Stimulated activated CD4-positive, alpha-beta T cell treated with anti-CD3 and anti-CD28 coated beads, Interleukin-4, amount 100 ng/mL, for 24 hours (primary cell): ENCODE results near the gene TRABD2A.

Experiments
- DNase-seq: peaks from one replicate; pipeline ENCODE4 v3.0.0-alpha.2; 2020

Gene TRABD2A

GRCh38 chr2:84847326-84848050 lies 33.4 kb downstream of the TRABD2A start:
- no peak for DNase-seq

GRCh38 chr2:84846741-84847142 lies 34.1 kb downstream of the TRABD2A start:
- DNase-seq: no peak

GRCh38 chr2:84846041-84846663 lies 34.7 kb downstream of the TRABD2A start:
- DNase-seq: peak; percentile 40

GRCh38 chr2:84844141-84844540 lies 36.7 kb downstream of the TRABD2A start:
- no peak for DNase-seq

- DNase-seq: no peak
Observed at GRCh38 chr2:84841577-84841976, 39.3 kb downstream of the TRABD2A start.

GRCh38 chr2:84840306-84840705 lies 40.6 kb downstream of the TRABD2A start:
- no peak for DNase-seq

GRCh38 chr2:84839851-84840250 lies 41.0 kb downstream of the TRABD2A start:
- DNase-seq: no peak

GRCh38 chr2:84838434-84839145 lies 42.3 kb downstream of the TRABD2A start:
- DNase-seq: no peak

GRCh38 chr2:84836215-84836614 lies 44.7 kb downstream of the TRABD2A start:
- no peak for DNase-seq

- DNase-seq: no peak
Observed at GRCh38 chr2:84833481-84834150, 47.3 kb downstream of the TRABD2A start.

- DNase-seq: no peak
Observed at GRCh38 chr2:84832772-84833461, 48.0 kb downstream of the TRABD2A start.

- DNase-seq: no peak
Observed at GRCh38 chr2:84830758-84831500, 50.0 kb downstream of the TRABD2A start.

- no peak for DNase-seq
Observed at GRCh38 chr2:84830095-84830494, 50.8 kb downstream of the TRABD2A start.

- DNase-seq: no peak
Observed at GRCh38 chr2:84829693-84830092, 51.2 kb downstream of the TRABD2A start.

- no peak for DNase-seq
Observed at GRCh38 chr2:84827978-84828575, 52.8 kb downstream of the TRABD2A start.

GRCh38 chr2:84823788-84824187 lies 57.1 kb downstream of the TRABD2A start:
- DNase-seq: no peak

- DNase-seq: no peak
Observed at GRCh38 chr2:84823229-84823628, 57.7 kb downstream of the TRABD2A start.

- DNase-seq: no peak
Observed at GRCh38 chr2:84821806-84822205, 59.1 kb downstream of the TRABD2A start.

GRCh38 chr2:84817239-84817655 lies 63.6 kb downstream of the TRABD2A start:
- peak; percentile 32 for DNase-seq

GRCh38 chr2:84816426-84817026 lies 64.4 kb downstream of the TRABD2A start:
- DNase-seq: no peak

GRCh38 chr2:84815146-84815545 lies 65.7 kb downstream of the TRABD2A start:
- DNase-seq: no peak
